Measurements from ENCODE around the gene TMEM63C.

The TMEM63C gene

GRCh38 chr14:77281852-77282410, 100.3 kb downstream of the TMEM63C start:
- no peak for DNase-seq

GRCh38 chr14:77284066-77284465, 102.5 kb downstream of the TMEM63C start:
- no peak for DNase-seq

DNA sequence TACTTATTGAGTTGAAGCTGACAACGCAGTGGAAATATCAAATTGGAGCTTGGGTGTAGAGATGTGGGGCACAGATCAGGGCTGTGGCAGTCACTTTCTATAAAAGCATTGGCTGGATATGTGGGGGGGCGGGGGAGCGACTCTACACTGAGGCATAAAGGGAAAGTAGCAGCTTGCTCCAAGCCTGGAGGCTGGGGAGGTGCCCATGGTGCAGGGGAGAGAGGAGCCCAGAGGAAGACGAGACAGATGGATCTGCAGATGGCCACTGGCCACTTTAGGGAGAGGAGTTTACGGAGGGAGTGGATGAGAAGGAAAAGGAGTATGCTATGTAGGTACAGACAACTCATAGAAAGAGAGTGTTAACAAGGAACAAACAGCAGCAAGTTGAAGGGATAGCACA, 102.9 kb downstream of the TMEM63C start:
- DNase-seq, result no peak

DNA sequence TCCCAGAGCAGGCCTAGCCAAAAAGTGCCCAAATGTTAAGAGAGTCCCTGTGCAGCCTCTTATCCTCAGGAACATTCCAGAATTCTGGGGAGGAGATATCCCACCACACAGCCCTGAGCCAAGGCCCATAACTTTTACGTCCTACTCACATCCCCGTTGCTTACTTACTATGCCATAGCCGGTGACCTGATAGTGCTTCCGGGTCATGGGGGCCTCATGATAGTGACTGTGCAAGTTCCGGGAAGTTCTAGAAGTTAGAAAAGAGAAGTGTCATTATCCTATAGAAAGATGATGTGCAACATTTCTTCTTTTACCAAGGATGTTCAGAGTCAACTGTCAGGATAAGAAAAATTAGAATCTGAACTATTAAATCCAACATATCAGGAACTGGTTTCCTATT, 105.0 kb downstream of the TMEM63C start:
- DNase-seq, result no peak

- DNase-seq, result peak; percentile 15
These were observed 109.1 kb downstream of the TMEM63C start for GRCh38 chr14:77290705-77291104.

DNA sequence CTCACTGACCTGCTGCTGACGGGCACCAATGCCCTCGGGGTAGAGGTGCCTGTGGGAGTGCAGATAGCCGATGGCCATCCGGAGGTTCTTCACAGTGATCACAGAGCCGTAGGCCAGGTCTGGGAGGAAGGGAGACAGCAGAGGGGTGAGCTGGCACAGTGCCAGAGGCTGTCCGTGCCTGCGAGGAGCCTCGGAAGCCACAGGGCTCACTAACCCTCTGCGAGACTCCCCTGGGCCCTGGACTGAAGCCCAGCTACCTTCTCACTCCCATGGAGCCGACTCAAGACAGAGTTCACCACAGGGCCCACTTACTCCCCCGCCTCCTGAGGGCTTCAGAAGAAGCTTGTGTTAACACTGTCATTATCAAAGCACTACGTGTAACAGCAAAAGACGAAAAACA, 114.6 kb downstream of the TMEM63C start:
- no peak for DNase-seq

DNA sequence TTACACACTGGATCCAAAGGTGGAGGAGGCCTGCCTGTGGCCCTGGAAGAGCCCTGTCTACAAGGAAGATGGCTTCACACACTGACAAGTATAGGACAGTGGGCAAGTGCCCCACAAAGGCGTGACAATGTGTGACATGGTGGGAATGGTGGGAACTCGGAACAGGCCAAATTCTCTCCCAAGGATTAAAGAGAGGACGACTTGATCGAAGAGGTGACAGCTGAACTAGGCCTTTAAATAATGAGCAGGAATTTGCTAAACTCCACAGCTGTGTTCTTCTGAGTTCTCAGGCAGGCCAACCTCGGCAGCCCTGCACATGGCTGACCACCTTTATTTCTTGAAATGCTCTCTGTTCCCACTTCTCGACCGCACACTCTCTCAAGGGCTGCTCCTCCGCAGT, 115.3 kb downstream of the TMEM63C start:
- DNase-seq, result no peak

GRCh38 chr14:77299771-77300170, 118.2 kb downstream of the TMEM63C start:
- no peak for DNase-seq

DNA sequence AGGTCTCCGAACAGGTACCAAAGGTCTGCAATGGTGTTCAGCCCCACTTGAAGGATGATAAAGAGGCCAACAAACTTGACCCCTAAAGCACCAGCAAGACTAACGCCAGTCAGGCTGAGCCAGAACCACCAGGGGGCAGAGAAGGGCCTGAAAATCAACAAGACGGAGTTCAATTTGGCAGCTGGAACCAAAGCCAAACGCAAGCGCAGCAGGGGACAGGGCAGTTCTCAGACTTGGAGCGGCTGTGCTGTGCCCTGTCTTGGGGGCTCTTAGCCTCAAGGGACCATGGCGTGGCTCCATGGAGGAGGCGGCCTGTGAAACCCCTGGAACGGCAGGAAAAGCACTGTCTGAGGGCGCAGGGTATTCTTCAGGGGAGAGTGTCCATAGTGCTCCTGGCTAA, 119.5 kb downstream of the TMEM63C start:
- DNase-seq, result peak; percentile 77

GRCh38 chr14:77302926-77303325, 121.3 kb downstream of the TMEM63C start:
- DNase-seq, result peak; percentile 75

DNA sequence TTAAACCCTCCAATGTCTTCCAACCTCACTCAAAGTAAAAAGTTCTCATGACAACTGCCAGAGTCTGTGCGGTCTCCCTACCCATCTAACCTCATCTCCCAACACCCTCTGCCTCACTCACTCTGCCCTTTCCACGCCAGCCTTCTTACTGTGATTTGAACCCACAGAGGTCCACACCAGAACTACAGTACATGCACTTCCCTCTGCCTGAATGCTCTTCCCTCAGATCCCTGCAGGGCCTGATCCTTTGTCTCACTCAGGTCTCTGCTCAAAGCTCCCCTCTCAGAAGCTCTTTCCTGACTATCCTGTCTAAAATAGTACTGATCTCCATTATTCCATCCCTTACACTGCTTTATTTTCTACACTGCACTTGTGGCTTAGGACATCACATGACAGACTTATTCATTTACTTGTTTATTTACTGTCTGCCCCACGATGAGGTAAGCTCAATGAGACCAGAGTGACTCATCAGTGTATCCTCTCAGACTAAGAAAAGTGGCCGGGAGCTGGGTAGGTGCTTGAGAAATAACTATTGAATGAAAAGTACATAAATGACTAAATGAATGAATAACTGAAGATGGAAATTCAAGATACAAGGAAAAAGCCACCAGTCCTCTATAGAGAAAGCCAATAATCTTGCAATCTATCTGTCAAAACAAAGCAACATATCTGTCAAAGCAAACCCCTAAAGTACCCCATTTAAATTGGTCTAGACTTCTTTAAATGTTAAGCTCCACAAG, 122.0 kb downstream of the TMEM63C start:
- DNase-seq, result peak; percentile 94

DNA sequence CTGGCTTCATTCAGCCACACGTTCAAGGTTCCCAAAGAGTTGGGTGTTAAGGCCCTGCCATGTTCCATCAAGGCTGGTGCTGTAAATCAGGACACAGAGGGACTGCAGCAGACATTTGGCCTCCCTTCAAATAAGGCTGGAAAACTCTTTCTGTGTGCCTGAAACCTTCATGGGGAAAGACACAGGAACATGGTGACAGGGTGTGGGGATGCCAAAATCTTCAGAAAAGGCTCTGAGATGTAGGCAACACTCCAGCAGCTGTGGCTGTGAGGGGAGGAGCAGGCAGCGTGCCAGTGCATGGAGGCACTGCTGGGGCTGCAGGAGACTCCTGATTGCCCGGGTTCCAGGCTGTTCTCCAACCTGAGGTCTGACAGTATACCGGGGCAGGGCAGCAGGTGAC, 124.1 kb downstream of the TMEM63C start:
- no peak for DNase-seq

DNA sequence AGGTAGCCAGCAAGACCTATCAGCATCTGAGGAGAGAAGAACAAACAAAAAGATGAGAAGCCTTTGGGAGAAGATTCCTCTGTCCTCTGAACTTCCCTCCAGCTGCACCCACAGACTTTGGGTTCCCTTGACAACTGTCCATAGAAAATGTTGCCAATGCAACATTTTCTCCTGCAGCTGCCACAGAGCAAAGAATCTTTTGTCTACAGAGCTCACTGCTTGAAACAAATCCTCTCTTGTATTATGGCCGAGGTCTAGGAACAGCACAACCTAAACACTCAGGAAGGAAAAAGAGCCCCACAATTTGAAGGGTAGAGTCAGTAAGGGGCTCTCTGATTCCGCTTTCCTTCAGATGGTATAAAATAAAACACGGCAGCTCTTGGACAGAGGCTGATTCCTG, 124.8 kb downstream of the TMEM63C start:
- no peak for DNase-seq

DNA sequence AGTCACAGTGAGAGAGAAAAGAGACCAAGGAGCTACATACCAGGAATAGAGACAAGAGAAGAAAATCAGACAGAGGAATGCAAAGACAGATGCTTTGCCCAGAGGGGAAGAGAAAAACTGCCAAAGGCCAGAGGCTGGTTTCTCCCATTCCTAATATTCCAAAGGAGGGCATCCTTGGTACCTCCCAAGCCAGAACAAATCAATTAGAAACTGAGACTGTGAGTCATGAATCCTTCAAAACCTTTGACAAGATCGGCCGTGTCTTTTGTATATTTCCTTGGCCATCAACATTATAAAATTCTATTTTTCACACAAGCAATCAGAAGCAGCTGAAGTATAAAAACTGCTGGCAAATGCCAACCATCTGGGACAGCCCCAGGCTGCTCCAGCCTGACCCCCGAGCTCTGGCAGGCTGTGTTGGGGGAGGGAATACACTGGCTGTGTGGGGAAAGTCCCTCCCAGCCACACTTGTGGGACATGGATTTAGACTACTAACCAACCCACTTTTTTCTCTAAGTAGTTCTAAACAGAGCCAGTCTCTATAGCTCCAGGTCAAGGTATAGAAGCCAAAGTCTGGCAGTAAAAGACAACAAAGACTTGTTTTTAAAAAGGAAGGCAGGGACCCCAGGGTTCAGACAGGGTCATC, 125.4 kb downstream of the TMEM63C start:
- peak; percentile 61 for DNase-seq
